ENCODE results near the gene CCDC169.
"Not testable (repeated sequence)": the region's sequence is repeated elsewhere in the genome, so short reads cannot be mapped to it uniquely, and the experiment has no call there.

The CCDC169 gene

DNA sequence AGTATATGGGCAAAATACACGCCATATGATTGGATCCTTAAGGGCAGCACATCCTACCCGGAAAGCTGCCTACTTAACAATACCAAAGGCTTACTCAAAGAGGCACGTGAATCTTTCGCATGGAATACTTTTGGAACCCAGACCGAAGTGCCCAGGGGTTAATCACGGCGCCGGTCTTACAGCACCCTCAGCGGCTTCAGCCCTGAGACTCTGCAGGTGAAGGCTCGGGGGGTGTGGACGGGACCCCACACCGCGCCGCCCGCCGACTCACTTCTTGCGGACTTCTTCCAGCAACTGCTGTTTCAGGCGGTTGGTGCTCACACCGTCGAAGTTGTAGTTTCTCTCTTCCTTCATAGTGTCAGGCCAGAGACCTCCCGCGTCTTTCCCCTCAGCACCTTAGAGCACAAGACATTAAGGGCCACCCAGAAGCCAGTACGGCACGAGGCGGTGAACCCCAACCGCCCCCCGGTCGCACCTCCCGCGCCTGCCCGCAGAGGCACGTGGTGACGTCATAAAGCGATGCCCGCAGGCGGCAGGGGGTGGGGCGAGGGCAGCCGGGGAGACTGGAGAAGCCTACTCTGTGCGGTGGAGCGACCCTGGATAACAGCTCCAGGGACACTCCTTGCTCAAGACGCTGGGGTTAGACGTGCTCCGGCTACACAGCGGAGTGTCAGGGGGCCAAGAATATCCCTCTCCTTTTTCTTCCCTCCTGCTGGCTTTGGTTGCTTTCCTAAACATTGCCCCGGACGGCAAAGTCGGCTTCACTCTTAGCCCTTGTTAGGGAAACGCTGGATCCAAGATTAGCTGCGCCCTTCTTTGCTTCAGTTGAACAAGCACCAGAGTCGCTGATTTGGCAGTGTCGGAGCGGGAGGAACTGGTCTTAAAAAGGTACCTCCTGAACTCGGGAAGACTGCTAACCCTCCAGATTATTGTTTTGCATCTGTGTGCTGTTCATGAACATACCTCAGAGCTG lies at the start of gene CCDC169:
Gene CCDC169 (minus strand): TSS at position 449 of the 973 bp plus-strand sequence. CDS start 95 bp downstream, at position 354.
- no peak for DNase-seq (ENCODE audit: low read depth)

DNA sequence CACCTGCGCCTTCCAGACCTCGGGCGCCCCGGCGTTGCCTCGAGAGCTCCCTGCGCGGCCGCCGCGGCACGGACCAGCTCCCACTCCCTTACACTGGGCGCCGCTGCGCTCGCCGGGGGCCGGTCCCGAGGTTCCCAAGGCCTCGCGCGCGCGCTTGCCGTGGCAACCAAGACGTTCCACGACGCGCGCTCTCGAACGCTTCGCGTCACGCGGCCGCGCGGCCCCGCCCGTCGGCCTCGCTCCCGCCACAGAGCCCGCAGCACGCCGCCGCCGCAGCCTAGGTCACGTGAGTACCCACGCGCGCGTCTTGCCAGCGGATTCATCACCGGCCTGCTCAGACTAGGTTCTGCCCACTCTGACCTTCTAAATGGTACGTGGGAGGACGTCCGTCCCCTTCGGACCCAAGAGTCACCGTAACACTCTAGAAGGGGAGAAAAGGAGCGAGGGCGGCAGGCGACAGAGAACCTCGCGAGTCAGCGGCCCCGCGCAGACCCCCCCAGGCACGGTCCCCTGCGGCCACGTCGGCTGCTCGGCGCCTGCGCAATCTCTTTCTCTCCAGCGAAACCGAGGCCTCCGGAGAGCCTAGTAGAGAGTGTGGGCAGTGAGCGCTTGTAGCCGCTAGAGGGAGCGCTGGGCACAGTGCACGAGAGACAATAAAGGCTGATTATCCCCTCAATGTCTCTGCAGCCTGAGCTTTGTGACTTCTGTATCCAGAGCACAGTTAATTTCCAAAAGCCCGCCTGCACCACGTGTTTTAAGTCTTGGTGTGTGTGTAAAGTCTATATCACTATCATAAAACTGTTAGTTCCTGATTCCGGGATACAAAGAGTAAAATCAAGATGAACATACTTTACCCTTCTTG lies 48.8 kb upstream of the CCDC169 start, which contains the start of gene SPART:
Gene SPART (minus strand): TSS at position 173 of the 862 bp plus-strand sequence. CDS start 10,564 bp downstream, outside the sequence.
- peak; percentile 51 for DNase-seq (ENCODE audit: low read depth)

DNA sequence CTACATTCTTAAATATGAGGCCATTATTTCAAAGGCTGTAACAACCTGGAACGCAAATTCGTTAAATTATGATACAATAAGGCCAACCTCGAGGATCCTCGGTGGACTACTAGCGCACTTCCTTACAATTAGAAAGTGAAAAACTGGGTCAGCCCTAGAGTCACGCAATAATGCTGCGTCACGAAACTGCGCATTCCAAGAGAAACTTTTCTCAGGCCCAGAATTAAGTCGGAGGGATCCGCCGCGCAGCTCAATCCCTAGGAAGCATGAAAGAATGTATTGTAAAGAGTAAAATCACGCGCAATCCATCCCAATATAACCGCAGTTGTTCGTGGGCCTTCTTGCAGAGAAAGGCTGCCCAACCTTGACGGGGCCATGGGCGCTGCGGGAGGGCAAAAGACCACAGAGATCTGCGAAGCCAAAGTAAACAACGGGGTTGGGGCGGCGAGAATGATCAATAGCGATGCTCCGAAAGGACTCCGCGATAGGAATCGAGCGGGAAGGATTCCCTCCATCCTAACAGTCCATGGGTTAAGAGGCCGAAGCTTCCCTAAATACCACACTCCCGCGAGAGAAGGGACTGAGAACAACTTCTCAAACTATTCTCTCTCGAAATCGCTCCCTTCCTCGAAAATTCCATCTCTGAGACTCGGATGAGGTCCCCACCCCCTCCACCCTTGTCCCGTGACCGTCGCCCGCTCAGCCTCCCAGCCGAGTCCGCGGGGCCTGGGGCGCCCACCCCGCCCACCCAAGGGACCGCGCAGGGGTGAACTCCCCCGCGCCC lies 48.0 kb upstream of the CCDC169 start:
- no peak for DNase-seq (ENCODE audit: low read depth)

DNA sequence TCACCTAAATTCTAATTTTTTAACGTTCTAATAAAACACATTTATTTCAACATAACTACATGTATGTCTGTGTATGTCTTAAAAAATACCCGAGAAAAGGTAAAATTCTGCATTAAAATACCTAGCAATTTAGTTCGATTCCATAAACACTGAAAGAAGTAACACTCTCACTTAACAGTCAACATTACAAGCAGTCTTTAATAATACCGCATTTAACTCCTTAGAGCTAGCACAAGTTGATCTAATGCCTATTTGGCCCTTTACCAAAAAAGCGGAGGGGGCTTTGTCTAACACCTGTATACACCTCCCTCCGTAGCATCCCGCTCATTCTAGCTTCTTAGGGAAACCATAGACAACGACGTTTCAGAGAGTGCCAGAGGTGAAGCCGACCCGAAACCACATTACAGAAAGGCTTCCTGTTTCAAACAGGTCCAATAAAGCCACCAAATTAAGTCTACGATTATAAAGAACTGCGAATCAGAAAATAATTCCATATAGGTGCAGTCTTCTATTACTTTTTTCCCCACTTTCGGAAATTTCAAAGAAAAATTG lies 47.3 kb upstream of the CCDC169 start:
- DNase-seq (ENCODE audit: low read depth), result no peak

DNA sequence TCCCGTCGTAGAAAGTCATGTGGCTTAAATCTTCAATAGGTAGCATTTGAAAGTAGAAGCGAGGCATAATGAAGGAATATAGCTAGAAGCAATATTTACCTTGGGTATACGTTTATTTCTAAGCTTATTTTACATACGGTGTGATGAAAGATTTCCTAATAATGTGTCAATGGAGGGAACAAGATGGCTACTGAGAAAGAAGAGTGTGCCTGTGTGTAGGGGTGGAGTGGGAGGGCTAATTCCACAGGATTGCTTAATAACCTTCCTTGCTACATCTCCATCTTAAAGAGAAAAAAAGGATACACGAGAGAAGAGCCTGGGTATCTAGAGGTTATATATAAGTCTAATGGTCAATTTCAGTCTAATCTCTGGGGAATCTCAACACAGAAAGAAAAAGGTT lies 46.6 kb upstream of the CCDC169 start:
- no peak for DNase-seq (ENCODE audit: low read depth)

DNA sequence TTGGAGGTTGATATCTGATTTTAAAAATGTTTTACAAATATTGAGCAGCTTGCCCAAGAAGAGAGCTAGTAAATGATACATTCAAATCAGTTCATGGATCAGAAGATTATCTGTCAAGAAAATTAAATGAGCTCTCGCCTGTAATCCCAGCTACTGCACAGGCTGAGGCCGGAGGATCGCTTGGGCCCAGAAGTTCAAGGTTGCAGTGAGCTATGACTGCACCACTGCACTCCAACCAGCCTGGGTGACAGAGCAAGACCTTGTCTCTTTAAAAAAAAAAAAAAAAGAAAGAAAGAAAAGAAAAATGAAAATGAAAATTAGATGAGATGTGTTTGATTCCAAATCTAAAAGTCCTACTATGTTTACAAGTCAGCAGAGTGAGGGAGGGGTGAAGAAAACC lies 46.2 kb upstream of the CCDC169 start:
- DNase-seq (ENCODE audit: low read depth), result no peak

DNA sequence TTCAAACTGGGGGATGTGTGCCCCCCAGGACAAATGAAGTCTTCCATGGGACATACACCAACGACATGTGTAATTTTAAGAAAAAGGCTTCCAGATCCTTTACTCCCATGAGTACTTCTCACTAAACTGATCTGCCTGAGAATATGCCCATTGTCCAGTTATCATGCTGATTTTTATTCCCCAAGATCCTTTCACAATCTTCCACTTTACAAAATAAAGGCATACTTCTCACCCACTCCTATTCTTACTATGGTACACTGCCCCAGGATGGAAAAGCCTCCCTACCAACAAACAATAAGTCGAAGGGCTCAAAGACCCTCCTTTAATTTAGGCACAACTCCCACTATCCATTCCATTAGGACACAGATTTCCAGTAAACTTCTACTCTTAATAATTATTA lies 45.1 kb upstream of the CCDC169 start:
- no peak for DNase-seq (ENCODE audit: low read depth)

DNA sequence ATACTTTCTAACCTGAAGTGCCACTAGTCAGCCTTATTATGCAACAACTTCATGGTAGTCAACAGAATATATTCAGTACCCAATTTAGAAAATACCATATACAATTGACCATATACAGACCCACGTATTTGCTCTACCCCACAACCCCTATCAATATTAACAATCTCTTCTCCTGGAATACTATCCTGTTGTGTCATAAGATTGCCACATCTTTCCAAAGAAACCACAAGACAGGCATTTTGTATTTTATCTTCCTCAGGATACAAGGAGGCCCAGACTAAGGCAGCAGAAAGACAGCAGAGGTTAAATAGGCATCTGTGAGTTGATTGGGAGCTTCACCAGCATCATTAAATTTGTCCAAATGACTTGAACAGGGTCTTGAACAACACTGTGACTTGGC lies 44.1 kb upstream of the CCDC169 start:
- no peak for DNase-seq (ENCODE audit: low read depth)

DNA sequence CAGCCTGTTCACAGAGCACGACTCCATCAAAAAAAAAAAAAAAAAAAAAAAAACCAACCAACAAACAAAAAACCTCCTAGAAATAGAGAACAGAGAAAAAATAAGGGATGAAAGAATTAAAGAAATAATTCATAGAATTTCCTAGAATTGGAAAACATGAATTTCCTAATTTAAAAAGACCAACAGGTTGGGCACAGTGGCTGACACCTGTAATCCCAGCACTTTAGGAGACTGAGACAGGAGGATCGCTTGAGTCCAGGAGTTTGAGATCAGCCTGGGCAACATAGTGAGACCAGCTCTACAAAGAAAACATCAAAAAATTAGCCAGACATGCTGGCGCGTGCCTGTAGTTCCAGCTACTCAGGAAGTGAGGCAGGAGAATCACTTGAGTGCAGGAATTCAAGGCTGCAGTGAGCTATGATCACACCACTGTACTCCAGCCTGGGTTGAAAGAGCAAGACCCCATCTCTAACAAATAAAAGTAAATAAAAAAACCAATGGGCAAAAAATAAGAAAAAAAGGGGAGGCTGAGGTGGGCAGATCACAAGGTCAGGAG lies 42.1 kb upstream of the CCDC169 start:
- DNase-seq (ENCODE audit: low read depth), result no peak

DNA sequence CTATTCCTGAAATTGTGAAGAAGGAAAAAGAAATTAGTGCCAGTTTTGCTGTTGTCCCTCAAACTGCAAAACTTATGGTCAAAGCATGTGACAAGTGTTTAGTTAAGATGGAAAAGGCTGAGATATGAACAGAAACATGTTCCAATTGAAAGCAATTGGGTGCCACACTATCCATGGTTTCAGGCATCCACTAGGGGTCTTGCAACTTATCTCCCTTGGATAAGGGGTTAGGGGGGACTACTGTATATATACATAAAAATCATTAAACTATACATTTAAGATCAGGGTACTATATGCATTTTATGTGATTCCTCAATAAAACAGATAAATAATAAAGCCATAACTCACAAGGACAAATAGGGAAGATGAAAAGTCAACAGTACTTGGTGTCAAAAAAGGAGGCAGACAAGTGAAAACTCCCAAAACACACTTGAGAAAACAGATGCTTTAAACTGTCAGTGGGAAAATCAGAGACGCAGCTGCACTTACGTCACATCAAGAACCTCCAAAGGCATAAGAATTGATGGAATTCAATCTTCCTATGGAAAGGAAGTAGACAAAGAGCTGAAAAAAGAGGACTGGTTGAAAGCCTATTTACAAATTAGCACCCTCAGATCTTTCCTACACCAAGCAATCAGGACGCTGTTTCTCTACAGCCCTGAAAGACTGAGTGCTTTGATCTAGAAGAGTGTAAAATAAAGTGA lies 40.5 kb upstream of the CCDC169 start:
- DNase-seq (ENCODE audit: low read depth), result no peak

DNA sequence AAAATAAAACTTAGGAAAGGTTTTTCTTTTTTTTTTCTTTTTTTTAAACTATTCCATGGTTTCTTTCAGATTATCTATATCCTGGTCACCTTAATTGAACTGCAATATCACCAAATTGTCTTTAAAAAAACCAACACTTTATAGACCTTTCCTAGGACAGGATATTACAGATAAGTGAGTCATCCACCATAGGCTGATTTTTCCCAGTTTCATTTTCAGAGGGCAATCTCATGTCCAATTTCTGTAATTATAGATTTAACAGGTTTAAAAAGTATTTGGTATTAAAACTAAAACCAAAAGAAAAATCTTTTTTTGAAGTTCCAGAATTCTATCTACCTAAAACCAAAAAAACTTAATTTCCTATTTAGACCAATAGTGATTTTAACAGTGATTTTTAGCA lies 35.4 kb upstream of the CCDC169 start:
- no peak for DNase-seq (ENCODE audit: low read depth)

DNA sequence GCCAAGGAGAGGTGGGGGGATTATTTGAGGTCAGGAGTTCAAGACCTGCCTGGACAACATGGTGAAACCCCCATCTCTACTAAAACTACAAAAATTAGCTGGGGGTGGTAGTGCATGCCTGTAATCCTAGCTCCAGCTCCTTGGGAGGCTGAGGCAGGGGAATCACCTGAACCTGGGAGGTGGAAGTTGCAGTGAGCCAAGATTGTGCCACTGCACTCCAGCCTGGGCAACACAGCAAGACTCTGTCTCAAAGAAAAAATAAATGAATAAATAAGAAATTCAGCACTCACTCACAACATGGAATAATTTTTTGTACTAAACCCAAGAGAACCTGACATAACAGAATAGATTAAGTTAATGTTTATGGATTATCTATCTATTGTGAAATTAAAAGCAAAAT lies 34.6 kb upstream of the CCDC169 start:
- not testable (repeated sequence) for DNase-seq (ENCODE audit: low read depth)

DNA sequence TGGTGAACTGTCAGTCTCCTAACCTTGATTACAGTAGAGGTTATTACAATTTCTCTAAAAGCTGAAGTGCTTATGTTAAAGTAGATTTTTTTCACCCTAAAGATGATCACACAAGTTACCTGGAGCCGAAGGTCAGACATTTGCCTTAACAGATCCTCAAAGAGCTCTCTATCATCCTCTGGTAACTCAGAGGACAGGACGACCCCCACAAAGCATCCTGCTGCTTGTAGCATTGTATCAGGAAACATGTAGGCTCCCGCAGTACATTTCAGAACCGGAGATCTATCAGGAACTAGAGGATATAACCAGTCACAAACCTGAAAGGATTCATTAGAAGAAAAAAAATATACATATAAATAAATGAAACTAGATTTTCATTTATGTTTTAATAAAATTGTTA lies 33.7 kb upstream of the CCDC169 start:
- no peak for DNase-seq (ENCODE audit: low read depth)

DNA sequence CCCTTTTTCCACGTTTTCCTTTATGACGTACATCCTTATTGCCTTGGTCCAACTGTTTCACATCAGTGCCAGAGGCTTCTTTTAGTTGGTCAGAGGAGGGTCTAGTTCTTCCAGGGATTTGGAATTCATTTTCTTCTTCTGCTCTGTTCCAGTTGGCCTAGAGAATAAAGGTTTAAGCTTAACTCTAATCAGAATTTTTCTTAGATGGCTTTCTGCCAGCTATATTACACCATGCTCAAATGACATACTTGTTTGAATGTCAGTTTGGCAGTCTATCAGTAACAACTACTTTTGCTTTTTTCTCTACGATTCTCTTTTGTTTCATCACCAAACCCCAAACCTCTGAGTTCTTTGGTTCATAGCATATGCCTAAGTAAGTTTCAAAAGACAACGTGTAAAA lies 31.7 kb upstream of the CCDC169 start:
- no peak for DNase-seq (ENCODE audit: low read depth)

DNA sequence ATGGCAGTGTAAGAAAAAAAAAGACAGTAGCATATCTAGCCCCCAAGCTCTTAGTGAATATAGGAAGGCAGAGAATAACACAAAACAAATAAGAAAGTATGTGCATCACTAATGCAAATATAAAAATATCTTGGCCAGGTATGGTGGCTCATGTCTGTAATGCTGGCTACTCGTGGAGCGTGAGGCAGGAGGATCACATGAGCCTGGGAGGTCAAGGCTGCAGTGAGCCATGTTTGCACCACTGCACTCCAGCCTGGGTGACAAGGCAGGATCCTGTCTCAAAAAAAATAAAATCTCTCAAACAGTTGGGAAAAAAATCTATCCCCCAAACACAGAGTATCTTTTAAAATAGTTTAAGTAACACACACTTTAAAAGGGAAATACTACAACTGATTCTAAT lies 31.2 kb upstream of the CCDC169 start:
- no peak for DNase-seq (ENCODE audit: low read depth)

DNA sequence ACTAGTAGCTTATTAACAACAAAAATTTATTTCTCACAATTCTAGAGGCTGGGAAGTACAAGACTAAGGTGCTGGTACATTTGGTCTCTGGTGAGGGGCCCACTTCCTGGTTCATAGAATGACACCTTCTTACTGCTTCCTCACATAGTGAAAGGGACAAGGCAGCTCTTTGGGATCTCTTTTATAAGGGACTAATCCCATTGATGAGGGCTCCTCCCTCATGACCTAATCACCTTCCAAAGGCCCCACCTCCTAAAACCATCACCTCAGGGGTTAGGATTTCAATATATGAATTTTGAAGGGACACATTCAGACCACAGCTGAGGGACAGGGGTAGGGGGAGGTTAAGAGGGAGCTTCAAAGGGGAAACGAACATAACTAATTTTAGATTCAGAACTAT lies 28.3 kb upstream of the CCDC169 start:
- no peak for DNase-seq (ENCODE audit: low read depth)

DNA sequence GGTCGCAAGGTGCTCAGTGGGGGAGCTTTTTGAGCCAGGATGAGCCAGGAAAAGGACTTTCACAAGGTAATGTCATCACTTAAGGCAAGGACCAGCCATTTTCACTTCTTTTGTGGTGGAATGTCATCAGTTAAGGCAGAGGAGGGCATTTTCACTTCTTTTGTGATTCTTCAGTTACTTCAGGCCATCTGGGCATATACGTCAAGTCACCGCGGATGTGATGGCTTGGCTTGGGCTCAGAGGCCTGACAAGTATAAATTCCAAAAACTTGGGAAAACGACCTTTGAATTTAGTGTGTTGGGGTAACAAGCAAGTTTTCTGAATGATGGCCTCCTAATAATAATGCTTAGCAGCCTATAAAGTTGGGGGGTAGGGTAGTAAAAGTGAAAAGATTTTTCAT lies 27.3 kb upstream of the CCDC169 start:
- not testable (repeated sequence) for DNase-seq (ENCODE audit: low read depth)

DNA sequence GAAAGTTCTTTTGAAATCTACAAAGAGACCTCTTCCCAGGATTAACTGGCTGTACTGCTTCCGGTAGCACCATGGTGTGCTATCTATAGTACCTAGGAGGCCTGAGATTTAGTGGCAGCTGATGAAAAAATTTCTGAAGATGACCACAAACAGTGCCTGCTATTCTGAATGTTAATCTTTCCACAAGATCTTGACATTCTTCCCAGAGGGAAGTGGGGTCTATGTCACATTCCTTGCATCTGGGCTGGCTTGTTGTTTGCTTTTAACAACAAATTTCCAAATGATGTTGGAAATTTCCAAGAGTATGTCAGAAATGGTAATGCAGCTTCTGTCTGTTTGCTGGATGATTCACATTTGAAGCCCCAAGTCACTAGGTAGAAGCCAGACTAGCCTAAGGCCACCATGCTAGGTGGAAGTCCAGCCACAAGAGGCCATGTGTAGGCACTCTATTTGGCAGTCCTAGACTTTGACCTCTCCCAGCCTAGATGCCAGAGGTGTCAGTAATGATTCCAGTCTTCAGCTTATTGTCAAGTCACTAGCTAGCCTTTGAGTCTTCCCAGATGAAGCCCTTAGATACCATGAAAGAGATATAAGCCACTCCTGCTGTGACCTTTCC lies 26.4 kb upstream of the CCDC169 start:
- no peak for DNase-seq (ENCODE audit: low read depth)

DNA sequence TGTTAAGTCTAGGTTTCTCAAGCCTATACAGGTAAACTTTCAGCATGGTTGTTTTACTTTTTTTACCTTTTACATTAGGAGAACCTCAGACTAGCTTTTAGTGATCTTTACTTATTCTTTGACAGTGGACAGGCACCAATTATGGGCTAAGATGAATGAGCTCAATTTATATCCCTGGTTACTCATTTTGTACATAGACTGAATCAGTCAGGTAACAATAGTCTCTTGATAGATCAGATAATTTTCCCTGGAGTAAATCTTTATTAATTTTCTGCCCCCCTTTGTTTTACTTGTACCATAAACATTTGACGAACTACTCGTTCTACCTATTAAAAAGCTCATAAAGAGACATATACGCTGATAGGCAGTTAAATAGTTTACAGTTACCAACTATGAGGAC lies 25.8 kb upstream of the CCDC169 start:
- no peak for DNase-seq (ENCODE audit: low read depth)

DNA sequence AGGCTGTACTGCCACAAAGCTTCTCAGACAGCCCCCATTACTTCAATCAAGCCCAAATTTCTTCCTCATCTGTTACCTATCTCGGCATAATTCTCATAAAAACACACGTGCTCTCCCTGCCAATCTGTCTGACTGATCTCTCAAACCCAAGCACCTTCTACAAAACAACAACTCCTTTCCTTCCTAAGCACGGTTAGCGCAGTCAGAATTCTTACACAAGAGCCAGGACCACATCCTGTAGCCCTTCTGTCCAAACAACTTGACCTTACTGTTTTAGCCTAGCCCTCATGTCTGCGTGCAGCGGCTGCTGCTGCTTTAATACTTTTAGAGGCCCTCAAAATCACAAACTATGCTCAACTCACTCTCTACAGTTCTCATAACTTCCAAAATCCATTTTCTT lies 22.2 kb upstream of the CCDC169 start:
- not testable (repeated sequence) for DNase-seq (ENCODE audit: low read depth)

All from CMK (cell line).